Panc1 (cell line): ENCODE data around the gene TFEB. TPM values are rescaled to one million over a fixed set of nuclear protein-coding genes. Genes with fewer than 3 reads are reported as not detected.

Experiments used
- ATAC-seq: fragments of 200-7000 bp; cut with Tn5 transposase; 2 replicates; pipeline ENCODE4 v1.9.1; 2020; ENCODE audit warnings: mild to moderate bottlenecking, moderate library complexity
- BruUV-seq: library from RNA; stranded (reverse); fragments of 400-500 nt; replicated peaks from 2 replicates; lab custom pipeline; 2021; lab: Mats Ljungman, UMichigan
- CTCF ChIA-PET: fragments of 300-600 bp; sonication (Branson Sonifier 250); formaldehyde crosslinking; loops from one replicate; lab custom pipeline; 2022; ENCODE audit warnings: antibody characterized with exemption; lab: Charles Lee
- POLR2A ChIA-PET: fragments of 300-600 bp; sonication (Branson Sonifier 250); formaldehyde crosslinking; loops from one replicate; lab custom pipeline; 2022; ENCODE audit warnings: antibody characterized with exemption; lab: Charles Lee
- DNase-seq: peaks from one replicate; pipeline ENCODE4 v3.0.0-alpha.2; 2010; ENCODE audit warnings: low read depth, low spot score
- H3K27ac ChIP-seq: 2 replicates; pipeline ENCODE4 v1.5.1; 2011; ENCODE audit warnings: mild to moderate bottlenecking, low read length, inconsistent platforms
- H3K27me3 ChIP-seq: fragments of 200-500 bp; sonication (Bioruptor generic); 2 replicates; pipeline ENCODE4 v1.6.0; 2014; ENCODE audit warnings: low read length, inconsistent platforms; ENCODE audit not compliant: control insufficient read depth, insufficient read depth
- H3K36me3 ChIP-seq: fragments of 200-500 bp; sonication (Bioruptor generic); 2 replicates; pipeline ENCODE4 v1.5.1; 2014; ENCODE audit warnings: inconsistent platforms, mild to moderate bottlenecking, low read length, moderate library complexity; ENCODE audit not compliant: control insufficient read depth, insufficient read depth
- H3K4me1 ChIP-seq: 2 replicates; pipeline ENCODE4 v1.5.1; 2011; ENCODE audit warnings: inconsistent platforms, mild to moderate bottlenecking, low read length, moderate library complexity; ENCODE audit not compliant: control insufficient read depth, insufficient read depth
- H3K4me3 ChIP-seq, 2 experiments: 2 replicates each; pipeline ENCODE4 v1.5.1; 2011 to 2012; ENCODE audit warnings: low read depth in 2 of 2, low read length in 2 of 2, mild to moderate bottlenecking in 2 of 2, inconsistent platforms in 1 of 2, moderate library complexity in 1 of 2
- H3K9me3 ChIP-seq: fragments of 200-500 bp; sonication (Bioruptor generic); 2 replicates; pipeline ENCODE4 v1.5.1; 2014; ENCODE audit warnings: low read depth, mild to moderate bottlenecking, inconsistent platforms, low read length, moderate library complexity; ENCODE audit not compliant: control insufficient read depth, insufficient read depth
- CTCF ChIP-seq: fragments of 450-650 bp; IDR thresholded peaks from 2 replicates; pipeline ENCODE4 v1.5.1; 2017; ENCODE audit warnings: mild to moderate bottlenecking
- POLR2AphosphoS5 ChIP-seq: IDR thresholded peaks from 2 replicates; pipeline ENCODE4 v1.6.1; 2012; ENCODE audit warnings: mild to moderate bottlenecking, low read depth, low read length, moderate library complexity
- REST ChIP-seq, 2 experiments: IDR thresholded peaks; 2 replicates each; pipeline ENCODE4 v1.6.1; 2011 to 2012; ENCODE audit warnings: low read depth in 2 of 2, control low read depth in 1 of 2, low read length in 1 of 2, mild to moderate bottlenecking in 1 of 2, moderate library complexity in 1 of 2; ENCODE audit not compliant: insufficient read depth in 1 of 2
- SIN3A ChIP-seq: IDR thresholded peaks from 2 replicates; pipeline ENCODE4 v1.6.1; 2012; ENCODE audit warnings: low read depth, mild to moderate bottlenecking, low read length, moderate library complexity, borderline replicate concordance; ENCODE audit not compliant: insufficient read depth
- TCF7L2 ChIP-seq: IDR thresholded peaks from 2 replicates; pipeline ENCODE4 v1.6.1; 2011; ENCODE audit warnings: mild to moderate bottlenecking, low read depth, low read length, inconsistent platforms
- in situ Hi-C: cut with HindIII; loops from 2 replicates; pipeline ENCODE4 v1.10.0; 2016; ENCODE audit warnings: low sequenced_read_pairs, low pct_unique_long_range_greater_than_20kb
- intact Hi-C: fragments of 100-400 bp; cut with micrococcal nuclease; formaldehyde crosslinking; loops from one replicate; pipeline ENCODE4 v1.10.0; 2022; ENCODE audit not compliant: unreplicated experiment
- total RNA-seq: library from RNA; stranded (reverse); gene quantifications from one replicate; pipeline ENCODE4 v1.2.1, GENCODE V29; 2021; ENCODE audit not compliant: unreplicated experiment

The TFEB gene
- total RNA-seq, 1 experiment from 2014 or later, result 13.3 TPM

- H3K36me3 ChIP-seq, result no peaks in the 10 kb centered on the region
- TF ChIP-seq POLR2AphosphoS5 (no peak), TCF7L2 (no peak), SIN3A (no peak), CTCF (no peak), REST (IDR thresholded peaks at IDR 0.05; ENCODE audit: insufficient read depth in 1 of 2, low read depth in 2 of 2, low read length in 1 of 2) (no peak)
- no peak for ATAC-seq
- DNase-seq, result no peak
- no peak overlapping the region for H3K4me3 ChIP-seq
- ChIA-PET CTCF (no interaction called here), POLR2A (no interaction called here)
- intact Hi-C loops, result no loop called here
- no peak overlapping the region for H3K27ac ChIP-seq
- no peaks in the 10 kb centered on the region for H3K27me3 ChIP-seq
- peaks cover 3% of the 10 kb centered on the region; the same call in 1 of the 2 replicates for H3K4me1 ChIP-seq
- BruUV-seq, result no TSS peak
- no peaks in the 10 kb centered on the region for H3K9me3 ChIP-seq
- in situ Hi-C loops, result no loop called here
Measured at GRCh38 chr6:41654151-41654697, 81.2 kb downstream of the TFEB start.

- Histone ChIP-seq H3K4me1 (peaks cover 3% of the 10 kb centered on the region; the same call in 1 of the 2 replicates), H3K27ac (no peak overlapping the region), H3K9me3 (no peaks in the 10 kb centered on the region), H3K4me3 (no peak overlapping the region), H3K27me3 (no peaks in the 10 kb centered on the region), H3K36me3 (no peaks in the 10 kb centered on the region)
- CTCF ChIA-PET, result no interaction called here
- TF ChIP-seq TCF7L2, result no peak
- TF ChIP-seq CTCF, result no peak
- TF ChIP-seq REST (IDR thresholded peaks at IDR 0.05; ENCODE audit: insufficient read depth in 1 of 2, low read depth in 2 of 2, low read length in 1 of 2), result no peak
- TF ChIP-seq POLR2AphosphoS5, result no peak
- no peak for TF ChIP-seq SIN3A
- DNase-seq (no peak), ATAC-seq (no peak)
- in situ Hi-C loops (no loop called here), intact Hi-C loops (no loop called here)
- no TSS peak for BruUV-seq
- POLR2A ChIA-PET, result no interaction called here
Measured at GRCh38 chr6:41653691-41654090, 81.7 kb downstream of the TFEB start.
